Measurements from ENCODE around the gene NNAT. TPM values are rescaled to one million over a fixed set of nuclear protein-coding genes. Genes with fewer than 3 reads are reported as not detected.

NNAT gene
- total RNA-seq, 1 experiment from 2014 or later: not detected

DNA sequence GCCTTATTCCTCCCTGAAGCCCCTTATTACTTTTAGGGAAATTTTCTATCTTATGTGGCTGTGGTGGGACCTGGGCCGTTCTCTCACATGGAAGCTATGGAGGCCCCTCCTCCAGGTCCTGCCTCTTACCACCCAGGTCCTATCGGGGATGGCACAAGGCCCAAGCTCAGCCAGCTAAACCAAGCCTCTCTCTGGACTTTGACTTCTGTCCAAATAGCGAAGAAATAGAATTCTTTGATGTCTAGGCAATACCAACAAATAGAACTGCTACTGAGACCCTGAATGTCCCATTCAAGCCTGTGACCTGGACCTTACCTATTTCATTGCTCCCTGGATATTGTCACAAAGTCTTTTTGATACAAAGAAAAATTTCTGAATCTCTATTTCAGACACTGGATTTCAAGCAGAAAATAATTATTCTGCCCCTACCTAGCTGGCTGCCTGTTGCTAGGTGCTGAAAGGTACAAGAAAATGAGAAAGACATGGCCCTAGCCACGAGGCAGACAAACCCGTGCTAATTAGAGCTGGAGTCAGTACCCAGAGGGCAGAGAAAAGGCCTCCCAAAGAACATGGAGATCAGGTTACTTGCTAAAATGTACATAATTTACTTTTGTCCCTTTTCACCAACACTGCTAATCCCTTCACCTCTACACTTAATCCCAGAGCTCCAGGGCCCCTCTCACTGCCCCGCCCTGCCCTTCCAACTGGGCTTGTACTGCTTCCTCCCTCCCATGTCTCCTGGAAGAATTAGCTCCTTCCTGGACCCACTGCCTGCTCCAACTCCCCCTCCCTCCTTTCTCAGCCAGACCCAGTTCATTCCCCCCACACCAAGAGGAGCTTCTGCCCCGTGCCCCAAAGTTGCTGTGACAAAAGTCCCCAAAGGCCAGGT lies 15.5 kb upstream of the NNAT start:
- no TSS peak for BruUV-seq (replicated peaks)
- POLR2A ChIA-PET: interaction anchor here (0.6 to 1.6 kb wide), 9 partner anchors 9 to 215 kb away, joined by 3 to 6 read pairs (median 4); partner anchors contain the start of gene BLCAP
- CTCF ChIA-PET: interaction anchor here (0.7 to 1.7 kb wide), 2 partner anchors 41 to 312 kb away, joined by 4 to 5 read pairs; no protein-coding TSS in a partner anchor
- DNase-seq (ENCODE audit: unreplicated experiment): no peak
- TF ChIP-seq, protein P1, sequence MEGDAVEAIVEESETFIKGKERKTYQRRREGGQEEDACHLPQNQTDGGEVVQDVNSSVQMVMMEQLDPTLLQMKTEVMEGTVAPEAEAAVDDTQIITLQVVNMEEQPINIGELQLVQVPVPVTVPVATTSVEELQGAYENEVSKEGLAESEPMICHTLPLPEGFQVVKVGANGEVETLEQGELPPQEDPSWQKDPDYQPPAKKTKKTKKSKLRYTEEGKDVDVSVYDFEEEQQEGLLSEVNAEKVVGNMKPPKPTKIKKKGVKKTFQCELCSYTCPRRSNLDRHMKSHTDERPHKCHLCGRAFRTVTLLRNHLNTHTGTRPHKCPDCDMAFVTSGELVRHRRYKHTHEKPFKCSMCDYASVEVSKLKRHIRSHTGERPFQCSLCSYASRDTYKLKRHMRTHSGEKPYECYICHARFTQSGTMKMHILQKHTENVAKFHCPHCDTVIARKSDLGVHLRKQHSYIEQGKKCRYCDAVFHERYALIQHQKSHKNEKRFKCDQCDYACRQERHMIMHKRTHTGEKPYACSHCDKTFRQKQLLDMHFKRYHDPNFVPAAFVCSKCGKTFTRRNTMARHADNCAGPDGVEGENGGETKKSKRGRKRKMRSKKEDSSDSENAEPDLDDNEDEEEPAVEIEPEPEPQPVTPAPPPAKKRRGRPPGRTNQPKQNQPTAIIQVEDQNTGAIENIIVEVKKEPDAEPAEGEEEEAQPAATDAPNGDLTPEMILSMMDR (IDR thresholded peaks at IDR 0.05; ENCODE audit: unreplicated experiment): no peak
- Mint-ChIP-seq H3K4me3 (ENCODE audit: unreplicated experiment) (no peak overlapping the region), H3K9me3 (ENCODE audit: unreplicated experiment) (no peaks in the 10 kb centered on the region), H3K27ac (ENCODE audit: low read depth, unreplicated experiment) (no peak overlapping the region), H3K4me1 (ENCODE audit: insufficient read depth, unreplicated experiment) (no peaks in the 10 kb centered on the region), H3K27me3 (ENCODE audit: insufficient read depth, unreplicated experiment) (no peaks in the 10 kb centered on the region), H3K36me3 (ENCODE audit: insufficient read depth, unreplicated experiment) (peaks cover 20% of the 10 kb centered on the region)
- intact Hi-C loops (cut with micrococcal nuclease): no loop called here

DNA sequence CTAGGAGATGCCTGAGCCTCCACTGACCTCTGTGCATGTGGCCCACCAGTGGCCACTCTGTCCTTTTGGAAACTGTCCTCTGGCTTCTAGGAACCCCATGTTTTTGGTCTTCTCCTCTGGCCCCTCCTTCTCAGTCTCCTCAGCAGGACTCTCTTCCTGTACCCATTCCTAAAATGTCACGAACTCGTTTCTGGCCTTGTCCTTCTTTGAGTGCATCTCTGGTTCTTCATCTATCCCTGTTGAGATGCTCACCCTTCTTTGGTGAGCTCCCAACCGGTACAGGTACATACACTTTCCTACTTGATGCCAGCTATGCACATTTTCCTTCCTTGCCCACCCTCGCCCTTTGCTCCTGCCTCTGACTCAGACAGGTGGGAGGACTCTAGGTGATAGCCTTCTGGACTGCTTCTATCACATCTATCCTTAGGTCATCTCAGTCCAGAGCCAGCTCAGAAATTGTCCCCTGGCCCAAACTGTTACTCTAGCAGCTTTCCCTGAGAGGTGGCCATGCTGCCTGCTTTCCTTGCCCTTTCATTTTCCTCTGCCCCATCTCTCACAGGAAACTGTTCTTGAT lies 14.8 kb upstream of the NNAT start:
- Mint-ChIP-seq H3K36me3 (ENCODE audit: insufficient read depth, unreplicated experiment) (peaks cover 26% of the 10 kb centered on the region), H3K27ac (ENCODE audit: low read depth, unreplicated experiment) (no peak overlapping the region), H3K4me1 (ENCODE audit: insufficient read depth, unreplicated experiment) (peaks cover 2% of the 10 kb centered on the region), H3K9me3 (ENCODE audit: unreplicated experiment) (no peaks in the 10 kb centered on the region), H3K27me3 (ENCODE audit: insufficient read depth, unreplicated experiment) (no peaks in the 10 kb centered on the region), H3K4me3 (ENCODE audit: unreplicated experiment) (no peak overlapping the region)
- ChIA-PET POLR2A (interaction anchor here (0.5 to 2.1 kb wide), 12 partner anchors 8 to 217 kb away, joined by 3 to 8 read pairs (median 4); partner anchors contain the start of genes BLCAP and MANBAL), CTCF (interaction anchor here (0.7 to 1.7 kb wide), 3 partner anchors 17 to 313 kb away, joined by 4 to 5 read pairs (median 4); no protein-coding TSS in a partner anchor)
- no peak for DNase-seq (ENCODE audit: unreplicated experiment)
- intact Hi-C loops (cut with micrococcal nuclease): no loop called here
- TF ChIP-seq, protein P1 (IDR thresholded peaks at IDR 0.05; ENCODE audit: unreplicated experiment): no peak
- BruUV-seq (replicated peaks): no TSS peak

DNA sequence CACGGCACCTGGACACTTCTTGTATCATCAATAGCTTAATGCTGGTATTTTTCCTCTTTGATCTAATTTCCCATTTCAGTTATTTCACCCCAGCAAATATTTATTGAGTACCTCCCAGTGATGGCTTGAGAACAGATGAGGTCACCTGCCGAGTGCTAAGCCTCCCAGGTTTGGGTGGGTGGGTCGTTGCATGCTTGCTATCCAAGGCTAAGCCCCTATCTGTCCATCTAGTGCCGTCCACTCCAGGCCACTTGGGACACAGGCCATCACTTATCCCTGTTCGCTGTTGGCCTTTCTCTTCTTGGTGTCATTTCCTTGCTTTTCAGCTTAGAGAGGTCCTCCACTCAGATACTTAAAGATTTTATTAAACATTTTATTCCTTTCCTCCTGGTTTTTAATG lies 10.8 kb upstream of the NNAT start:
- no peak overlapping the region for H3K27ac Mint-ChIP-seq (ENCODE audit: low read depth, unreplicated experiment)
- no peaks in the 10 kb centered on the region for H3K9me3 Mint-ChIP-seq (ENCODE audit: unreplicated experiment)
- TF ChIP-seq, protein P1 (IDR thresholded peaks at IDR 0.05; ENCODE audit: unreplicated experiment): no peak
- ChIA-PET CTCF (interaction anchor here (1.0 kb wide), 1 partner anchor 240 kb away, joined by 3 read pairs; no protein-coding TSS in a partner anchor), POLR2A (interaction anchor here (1.0 to 5.1 kb wide), 5 partner anchors 8 to 97 kb away, joined by 3 to 34 read pairs (median 4); partner anchors contain the start of gene BLCAP)
- no peak for DNase-seq (ENCODE audit: unreplicated experiment)
- no peaks in the 10 kb centered on the region for H3K27me3 Mint-ChIP-seq (ENCODE audit: insufficient read depth, unreplicated experiment)
- intact Hi-C loops (cut with micrococcal nuclease): no loop called here
- no TSS peak for BruUV-seq (replicated peaks)
- H3K4me3 Mint-ChIP-seq (ENCODE audit: unreplicated experiment): no peak overlapping the region
- H3K36me3 Mint-ChIP-seq (ENCODE audit: insufficient read depth, unreplicated experiment): peaks cover 59% of the 10 kb centered on the region
- H3K4me1 Mint-ChIP-seq (ENCODE audit: insufficient read depth, unreplicated experiment): peaks cover 10% of the 10 kb centered on the region

All from MCF 10A (cell line).